ENCODE measurements around the gene CLIC4.
A peak's percentile ranks its signal among the peaks of the same experiment; 100 is the strongest.

CLIC4 gene

DNA sequence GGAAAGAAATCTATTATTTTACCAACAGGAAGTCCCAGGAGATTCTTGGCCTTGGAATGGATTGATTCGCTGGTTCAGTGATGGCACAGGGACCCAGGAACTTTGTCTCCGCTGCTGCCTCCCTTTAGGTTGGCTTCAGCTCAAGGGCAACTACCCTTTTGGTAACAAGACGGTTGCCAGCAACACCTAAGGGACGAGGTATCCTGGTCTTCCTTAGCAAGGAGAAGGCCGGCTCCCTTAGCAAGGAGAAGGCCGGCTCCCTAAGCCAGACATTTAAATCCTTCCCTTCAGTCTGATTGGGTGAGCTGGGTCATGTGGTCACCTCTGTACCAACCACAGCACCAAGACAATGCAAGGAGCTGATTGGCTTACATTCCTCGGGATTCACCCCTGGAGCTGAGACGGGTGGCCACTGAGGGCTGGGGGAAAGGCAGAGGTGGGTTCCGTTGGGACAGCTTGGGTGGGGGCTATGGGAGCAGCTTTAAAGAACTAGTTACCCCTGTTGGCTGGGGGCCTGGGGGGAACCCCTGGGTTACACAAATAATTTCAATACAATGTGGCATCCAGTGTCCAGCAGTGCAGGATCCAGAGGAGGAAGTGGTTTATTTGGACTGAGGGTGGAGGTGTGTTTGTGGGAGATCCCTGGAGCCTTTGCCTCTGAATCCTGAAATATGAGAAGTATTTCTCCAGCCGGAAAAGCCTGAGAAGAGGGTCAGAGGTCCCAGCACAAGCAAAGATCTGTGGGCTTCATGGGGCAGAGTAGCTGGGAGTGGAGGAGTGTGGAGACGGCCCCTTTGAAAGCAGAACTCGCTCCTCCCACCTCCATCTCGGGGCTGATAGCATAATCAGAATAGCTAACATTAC is 20.7 kb upstream of the CLIC4 start:
- Histone ChIP-seq H3K9ac (no peak overlapping the region), H3K4me1 (ENCODE audit: low read depth, poor library complexity, severe bottlenecking) (peaks cover 51% of the 10 kb centered on the region), H3K27ac (no peak overlapping the region), H3K4me2 (no peak overlapping the region), H3K36me3 (ENCODE audit: insufficient read depth) (no peaks in the 10 kb centered on the region), H2AFZ (ENCODE audit: low read depth) (no peak overlapping the region), H3K79me2 (ENCODE audit: insufficient read depth, low read depth) (no peaks in the 10 kb centered on the region), H3K27me3 (ENCODE audit: insufficient read depth, low read depth) (no peaks in the 10 kb centered on the region), H3K4me3 (IDR thresholded peaks at IDR 0.05; ENCODE audit: insufficient read depth, low read depth, low read length) (no peak overlapping the region), H4K20me1 (ENCODE audit: insufficient read depth) (no peaks in the 10 kb centered on the region)
- TF ChIP-seq, protein P1, sequence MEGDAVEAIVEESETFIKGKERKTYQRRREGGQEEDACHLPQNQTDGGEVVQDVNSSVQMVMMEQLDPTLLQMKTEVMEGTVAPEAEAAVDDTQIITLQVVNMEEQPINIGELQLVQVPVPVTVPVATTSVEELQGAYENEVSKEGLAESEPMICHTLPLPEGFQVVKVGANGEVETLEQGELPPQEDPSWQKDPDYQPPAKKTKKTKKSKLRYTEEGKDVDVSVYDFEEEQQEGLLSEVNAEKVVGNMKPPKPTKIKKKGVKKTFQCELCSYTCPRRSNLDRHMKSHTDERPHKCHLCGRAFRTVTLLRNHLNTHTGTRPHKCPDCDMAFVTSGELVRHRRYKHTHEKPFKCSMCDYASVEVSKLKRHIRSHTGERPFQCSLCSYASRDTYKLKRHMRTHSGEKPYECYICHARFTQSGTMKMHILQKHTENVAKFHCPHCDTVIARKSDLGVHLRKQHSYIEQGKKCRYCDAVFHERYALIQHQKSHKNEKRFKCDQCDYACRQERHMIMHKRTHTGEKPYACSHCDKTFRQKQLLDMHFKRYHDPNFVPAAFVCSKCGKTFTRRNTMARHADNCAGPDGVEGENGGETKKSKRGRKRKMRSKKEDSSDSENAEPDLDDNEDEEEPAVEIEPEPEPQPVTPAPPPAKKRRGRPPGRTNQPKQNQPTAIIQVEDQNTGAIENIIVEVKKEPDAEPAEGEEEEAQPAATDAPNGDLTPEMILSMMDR (conservative IDR thresholded peaks at IDR 0.05; ENCODE audit: low read depth, low read length) = no peak

DNA sequence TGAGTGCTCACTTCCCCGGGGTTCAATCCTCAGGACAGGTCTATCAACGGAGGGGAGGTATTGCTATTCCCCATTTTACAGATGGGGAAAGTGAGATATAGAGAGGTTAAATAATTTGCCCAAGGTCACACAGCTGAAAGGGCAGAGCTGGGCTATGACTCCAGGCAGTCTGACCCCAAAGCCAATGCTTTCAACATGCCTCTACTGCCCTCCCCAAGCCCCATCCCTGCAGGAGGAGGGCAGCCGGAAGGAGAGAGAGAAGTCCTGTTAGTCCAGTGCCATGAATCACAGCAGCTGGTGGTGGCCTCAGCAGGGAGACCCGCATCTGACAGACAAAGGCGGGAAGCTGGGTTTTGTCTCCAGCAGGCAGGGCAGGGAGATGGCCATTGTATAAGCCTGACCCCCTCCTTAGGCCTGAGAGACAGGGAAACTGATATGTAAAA is 20.0 kb upstream of the CLIC4 start:
- H2AFZ ChIP-seq (ENCODE audit: low read depth) = no peak overlapping the region
- no peak overlapping the region for H3K27ac ChIP-seq
- peaks cover 51% of the 10 kb centered on the region for H3K4me1 ChIP-seq (ENCODE audit: low read depth, poor library complexity, severe bottlenecking)
- no peak overlapping the region for H3K4me3 ChIP-seq (IDR thresholded peaks at IDR 0.05; ENCODE audit: insufficient read depth, low read depth, low read length)
- no peak overlapping the region for H3K4me2 ChIP-seq
- H3K79me2 ChIP-seq (ENCODE audit: insufficient read depth, low read depth) = no peaks in the 10 kb centered on the region
- H3K36me3 ChIP-seq (ENCODE audit: insufficient read depth) = no peaks in the 10 kb centered on the region
- no peaks in the 10 kb centered on the region for H4K20me1 ChIP-seq (ENCODE audit: insufficient read depth)
- TF ChIP-seq, protein P1 (conservative IDR thresholded peaks at IDR 0.05; ENCODE audit: low read depth, low read length) = no peak
- no peak overlapping the region for H3K9ac ChIP-seq
- no peaks in the 10 kb centered on the region for H3K27me3 ChIP-seq (ENCODE audit: insufficient read depth, low read depth)

DNA sequence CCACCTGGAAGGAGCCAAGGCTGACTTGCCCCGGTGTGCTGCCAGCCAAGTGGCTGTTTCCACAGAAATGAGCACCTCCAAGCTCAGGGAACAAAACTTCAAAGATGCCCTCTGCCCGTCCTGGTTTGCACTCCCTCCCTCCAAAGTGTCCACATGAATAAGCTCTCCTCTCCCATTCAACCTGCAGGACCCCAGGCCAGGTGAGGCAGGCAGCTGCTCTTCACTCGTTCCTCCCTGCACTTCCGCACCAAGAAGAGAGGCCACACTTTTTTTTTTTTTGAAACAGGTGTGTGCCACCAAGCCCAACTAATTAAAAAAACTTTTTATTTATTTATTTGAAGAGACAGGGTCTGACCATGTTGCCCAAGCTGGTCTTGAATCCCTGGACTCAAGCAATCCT is 18.5 kb upstream of the CLIC4 start:
- Histone ChIP-seq H3K4me3 (IDR thresholded peaks at IDR 0.05; ENCODE audit: insufficient read depth, low read depth, low read length) (peak overlapping the region; percentile 49), H2AFZ (ENCODE audit: low read depth) (no peak overlapping the region), H3K4me1 (ENCODE audit: low read depth, poor library complexity, severe bottlenecking) (peaks cover 51% of the 10 kb centered on the region), H3K27me3 (ENCODE audit: insufficient read depth, low read depth) (no peaks in the 10 kb centered on the region), H3K9ac (peak overlapping the region; percentile 4; the same call in 1 of the 2 replicates), H3K4me2 (peak overlapping the region; percentile 61), H4K20me1 (ENCODE audit: insufficient read depth) (no peaks in the 10 kb centered on the region), H3K36me3 (ENCODE audit: insufficient read depth) (no peaks in the 10 kb centered on the region), H3K27ac (peak overlapping the region; percentile 48), H3K79me2 (ENCODE audit: insufficient read depth, low read depth) (no peaks in the 10 kb centered on the region)
- TF ChIP-seq, protein P1 (conservative IDR thresholded peaks at IDR 0.05; ENCODE audit: low read depth, low read length) = no peak

DNA sequence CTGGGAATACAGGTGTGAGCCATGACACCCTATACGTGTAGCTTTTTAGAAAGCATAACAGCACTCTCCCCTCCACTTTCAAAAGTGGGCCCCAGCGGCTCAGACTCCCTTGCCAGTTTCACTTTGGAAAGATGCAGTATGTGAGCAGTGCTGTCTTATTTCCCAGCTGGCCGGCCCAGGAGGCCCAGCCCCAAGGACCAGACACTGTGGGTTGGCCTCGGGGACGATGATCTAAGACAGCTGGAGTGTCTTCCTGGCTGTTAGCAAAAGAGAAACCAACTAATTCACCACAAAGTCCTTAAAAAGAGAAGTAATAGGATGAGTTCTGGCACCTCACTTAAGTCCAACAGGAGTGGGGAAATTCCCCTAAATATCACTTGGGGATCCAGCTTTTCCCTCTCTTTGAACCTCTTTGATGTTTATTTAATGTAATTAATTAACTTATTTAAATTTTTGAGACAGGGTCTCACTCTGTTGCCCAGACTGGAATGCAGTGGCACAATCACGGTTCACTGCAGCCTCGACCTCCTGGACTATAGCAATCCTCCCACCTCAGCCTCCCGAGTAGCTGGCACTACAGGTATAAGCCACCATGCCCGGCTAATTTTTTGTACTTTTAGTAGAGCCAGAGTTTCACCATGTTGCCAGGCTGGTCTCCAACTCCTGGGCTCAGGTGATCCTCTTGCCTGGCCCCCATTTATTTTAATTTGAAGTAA is 17.6 kb upstream of the CLIC4 start:
- TF ChIP-seq, protein P1 (conservative IDR thresholded peaks at IDR 0.05; ENCODE audit: low read depth, low read length) = no peak
- Histone ChIP-seq H3K27me3 (ENCODE audit: insufficient read depth, low read depth) (no peaks in the 10 kb centered on the region), H4K20me1 (ENCODE audit: insufficient read depth) (no peaks in the 10 kb centered on the region), H3K9ac (peak overlapping the region; percentile 4; the same call in 1 of the 2 replicates), H3K36me3 (ENCODE audit: insufficient read depth) (no peaks in the 10 kb centered on the region), H3K4me1 (ENCODE audit: low read depth, poor library complexity, severe bottlenecking) (peaks cover 51% of the 10 kb centered on the region), H3K79me2 (ENCODE audit: insufficient read depth, low read depth) (no peaks in the 10 kb centered on the region), H3K4me3 (IDR thresholded peaks at IDR 0.05; ENCODE audit: insufficient read depth, low read depth, low read length) (peak overlapping the region; percentile 49), H3K27ac (peak overlapping the region; percentile 48), H2AFZ (ENCODE audit: low read depth) (no peak overlapping the region), H3K4me2 (peak overlapping the region; percentile 61)
